ENCODE results near the gene FKBP6. TPM values are rescaled to one million over a fixed set of nuclear protein-coding genes. Genes with fewer than 3 reads are reported as not detected.

FKBP6 gene
- total RNA-seq, 1 experiment from 2014 or later, result not detected

DNA sequence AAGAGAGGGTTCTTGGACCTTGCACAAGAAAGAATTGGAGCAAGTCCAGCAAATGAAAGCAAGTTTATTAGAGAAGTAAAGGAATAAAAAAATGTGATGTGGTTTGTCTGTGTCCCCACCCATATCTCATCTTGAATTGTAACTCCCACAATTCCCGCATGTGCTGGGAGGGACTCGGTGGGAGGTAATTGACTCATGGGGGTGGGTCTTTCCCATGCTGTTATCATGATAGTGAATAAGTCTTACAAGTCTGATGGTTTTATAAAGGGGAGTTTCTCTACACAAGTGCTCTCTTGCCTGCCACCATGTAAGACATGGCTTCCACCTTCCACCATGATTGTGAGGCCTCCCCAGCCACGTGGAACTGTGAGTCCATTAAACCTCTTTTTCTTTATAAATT is 66.5 kb downstream of the FKBP6 start:
- Mint-ChIP-seq H3K27ac (no peak overlapping the region; a peak in 1 of 7 replicates), H3K27me3 (ENCODE audit: low read depth) (peaks cover 7% of the 10 kb centered on the region), H3K36me3 (ENCODE audit: insufficient read depth in 1 of 3, low read depth in 3 of 3) (no peaks in the 10 kb centered on the region), H3K4me3 (no peak overlapping the region), H3K4me1 (peaks cover 20 to 36% of the 10 kb centered on the region in 2 experiments), H3K9me3 (peaks cover 3 to 4% of the 10 kb centered on the region in 2 experiments; a peak in 4 of 5 replicates)
- H4K91ac ChIP-seq (ENCODE audit: insufficient read length, low read depth, low read length), result no peak overlapping the region
- no peak overlapping the region for H3K14ac ChIP-seq (ENCODE audit: insufficient read depth, low read length)
- WGBS (ENCODE audit: extremely low coverage, insufficient read length, low lambda C conversion rate), result no CpG with 5 or more reads among the region's 3 CpGs
- H2BK20ac ChIP-seq (ENCODE audit: low read depth, low read length, poor library complexity, severe bottlenecking), result no peak overlapping the region
- no peaks in the 10 kb centered on the region for H3K27me3 ChIP-seq (ENCODE audit: insufficient read depth, low read length)
- H2BK5ac ChIP-seq (ENCODE audit: insufficient read length, low read length), result no peak overlapping the region
- no peak overlapping the region for H2BK15ac ChIP-seq (ENCODE audit: low read depth, low read length)
- no peak overlapping the region for H3K27ac ChIP-seq (ENCODE audit: insufficient read length, low read depth, low read length)
- H3K4me1 ChIP-seq (ENCODE audit: insufficient read depth, low read length), result peaks cover 6% of the 10 kb centered on the region; the same call in 1 of the 2 replicates
- TF ChIP-seq, protein P1, sequence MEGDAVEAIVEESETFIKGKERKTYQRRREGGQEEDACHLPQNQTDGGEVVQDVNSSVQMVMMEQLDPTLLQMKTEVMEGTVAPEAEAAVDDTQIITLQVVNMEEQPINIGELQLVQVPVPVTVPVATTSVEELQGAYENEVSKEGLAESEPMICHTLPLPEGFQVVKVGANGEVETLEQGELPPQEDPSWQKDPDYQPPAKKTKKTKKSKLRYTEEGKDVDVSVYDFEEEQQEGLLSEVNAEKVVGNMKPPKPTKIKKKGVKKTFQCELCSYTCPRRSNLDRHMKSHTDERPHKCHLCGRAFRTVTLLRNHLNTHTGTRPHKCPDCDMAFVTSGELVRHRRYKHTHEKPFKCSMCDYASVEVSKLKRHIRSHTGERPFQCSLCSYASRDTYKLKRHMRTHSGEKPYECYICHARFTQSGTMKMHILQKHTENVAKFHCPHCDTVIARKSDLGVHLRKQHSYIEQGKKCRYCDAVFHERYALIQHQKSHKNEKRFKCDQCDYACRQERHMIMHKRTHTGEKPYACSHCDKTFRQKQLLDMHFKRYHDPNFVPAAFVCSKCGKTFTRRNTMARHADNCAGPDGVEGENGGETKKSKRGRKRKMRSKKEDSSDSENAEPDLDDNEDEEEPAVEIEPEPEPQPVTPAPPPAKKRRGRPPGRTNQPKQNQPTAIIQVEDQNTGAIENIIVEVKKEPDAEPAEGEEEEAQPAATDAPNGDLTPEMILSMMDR (conservative IDR thresholded peaks at IDR 0.05), result no peak
- no peak overlapping the region for H3T11ph ChIP-seq (ENCODE audit: low read length)
- H2BK12ac ChIP-seq (ENCODE audit: insufficient read length, low read depth, low read length), result no peak overlapping the region
- H3K4me2 ChIP-seq (ENCODE audit: insufficient read depth, insufficient read length, low read length), result no peak overlapping the region
- no peak overlapping the region for H3K56ac ChIP-seq (ENCODE audit: insufficient read length, low read depth, low read length)
- H3K9ac ChIP-seq (ENCODE audit: extremely low read depth, insufficient read length, low read length), result no peak overlapping the region
- H3K9me3 ChIP-seq (ENCODE audit: control insufficient read depth, low read depth, low read length), result no peaks in the 10 kb centered on the region
- H2BK120ac ChIP-seq (ENCODE audit: low read depth, low read length, poor library complexity, severe bottlenecking), result no peak overlapping the region
- H3K79me2 ChIP-seq (ENCODE audit: insufficient read depth, low read length), result no peaks in the 10 kb centered on the region
- no peak overlapping the region for H2AFZ ChIP-seq (ENCODE audit: low read length)
- H4K20me1 ChIP-seq (ENCODE audit: control insufficient read depth, insufficient read depth, insufficient read length), result no peaks in the 10 kb centered on the region
- no peak overlapping the region for H3K4ac ChIP-seq (ENCODE audit: low read depth, low read length)
- no peak overlapping the region for H3K18ac ChIP-seq (ENCODE audit: insufficient read length, low read depth, low read length)
- H4K8ac ChIP-seq (replicated peaks; ENCODE audit: insufficient read length, low read depth, low read length), result no peak overlapping the region
- H3K23ac ChIP-seq (ENCODE audit: insufficient read length, low read depth, low read length), result no peak overlapping the region
- DNase-seq, result no peak
- H2AK5ac ChIP-seq (ENCODE audit: insufficient read length, low read length), result no peak overlapping the region
- H3K79me1 ChIP-seq (ENCODE audit: insufficient read depth, low read depth, low read length, poor library complexity, severe bottlenecking), result no peaks in the 10 kb centered on the region
- H4K5ac ChIP-seq (ENCODE audit: insufficient read length, low read depth, low read length), result no peak overlapping the region
- peaks cover 5% of the 10 kb centered on the region for H3K23me2 ChIP-seq (ENCODE audit: insufficient read length, low read depth, low read length, poor library complexity, severe bottlenecking)
